Activated T-cell treated with anti-CD3 and anti-CD28 coated beads for 48 hours (primary cell): ENCODE results near the gene C5orf52.
"Not testable (repeated sequence)": the region's sequence is repeated elsewhere in the genome, so short reads cannot be mapped to it uniquely, and the experiment has no call there.

Source experiments
- DNase-seq: peaks from one replicate; pipeline ENCODE4 v3.0.0-alpha.2; 2020; ENCODE audit warnings: low read depth

C5orf52 gene

DNA sequence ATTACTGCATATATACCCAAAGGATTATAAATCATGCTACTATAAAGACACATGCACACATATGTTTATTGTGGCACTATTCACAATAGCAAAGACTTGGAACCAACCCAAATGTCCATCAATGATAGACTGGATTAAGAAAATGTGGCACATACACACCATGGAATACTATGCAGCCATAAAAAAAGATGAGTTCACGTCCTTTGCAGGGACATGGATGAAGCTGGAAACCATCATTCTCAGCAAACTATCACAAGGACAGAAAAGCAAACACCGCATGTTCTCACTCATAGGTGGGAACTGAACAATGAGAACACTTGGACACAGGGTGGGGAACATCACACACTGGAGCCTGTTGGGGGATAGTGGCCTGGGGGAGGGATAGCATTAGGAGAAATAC lies 55.3 kb downstream of the C5orf52 start:
- DNase-seq: not testable (repeated sequence)

DNA sequence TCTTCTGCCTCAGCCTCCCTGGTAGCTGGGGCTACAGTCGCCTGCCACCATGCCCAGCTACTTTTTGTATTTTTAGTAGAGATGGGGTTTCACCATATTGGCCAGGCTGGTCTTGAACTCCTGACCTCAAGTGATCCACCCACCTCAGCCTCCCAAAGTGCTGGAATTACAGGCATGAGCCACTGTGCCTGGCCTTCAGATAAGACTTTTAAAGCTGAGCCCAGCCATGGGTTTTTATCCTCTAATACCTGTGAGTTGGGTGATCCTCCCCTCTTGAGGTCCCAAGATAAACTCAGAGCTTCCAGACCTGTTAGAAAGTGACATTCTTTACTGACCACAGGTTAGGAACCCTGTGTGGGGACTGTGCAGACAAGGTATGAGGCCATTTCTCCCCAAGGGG lies 56.5 kb downstream of the C5orf52 start:
- not testable (repeated sequence) for DNase-seq
